ENCODE data around the gene GCG. TPM values are rescaled to one million over a fixed set of nuclear protein-coding genes. Genes with fewer than 3 reads are reported as not detected.

Gene GCG
- total RNA-seq, 1 experiment from 2014 or later: not detected

- POLR2A ChIA-PET: no interaction called here
- no peak overlapping the region for H3K27ac Mint-ChIP-seq (ENCODE audit: low read depth, unreplicated experiment)
- intact Hi-C loops (cut with micrococcal nuclease): no loop called here
- DNase-seq (ENCODE audit: unreplicated experiment): no peak
- no peak for TF ChIP-seq CTCF (IDR thresholded peaks at IDR 0.05; ENCODE audit: unreplicated experiment)
- H3K36me3 Mint-ChIP-seq (ENCODE audit: insufficient read depth, unreplicated experiment): peaks cover 4% of the 10 kb centered on the region
- BruUV-seq (replicated peaks): no TSS peak
- no peaks in the 10 kb centered on the region for H3K4me1 Mint-ChIP-seq (ENCODE audit: insufficient read depth, unreplicated experiment)
- CTCF ChIA-PET: interaction anchor here (0.9 to 1.5 kb wide), 7 partner anchors 10 to 135 kb away, joined by 3 to 5 read pairs (median 3); partner anchors contain the start of gene GCG
- H3K9me3 Mint-ChIP-seq (ENCODE audit: unreplicated experiment): no peaks in the 10 kb centered on the region
- no peak overlapping the region for H3K4me3 Mint-ChIP-seq (ENCODE audit: unreplicated experiment)
- H3K27me3 Mint-ChIP-seq (ENCODE audit: insufficient read depth, unreplicated experiment): no peaks in the 10 kb centered on the region
Measured at GRCh38 chr2:162166174-162166573, 14.1 kb upstream of the GCG start.

- TF ChIP-seq CTCF (IDR thresholded peaks at IDR 0.05; ENCODE audit: unreplicated experiment): no peak
- H3K9me3 Mint-ChIP-seq (ENCODE audit: unreplicated experiment): no peaks in the 10 kb centered on the region
- intact Hi-C loops (cut with micrococcal nuclease): no loop called here
- ChIA-PET CTCF (interaction anchor here (1.1 kb wide), 1 partner anchor 9 kb away, joined by 4 read pairs; no protein-coding TSS in a partner anchor), POLR2A (interaction anchor here (0.6 kb wide), 1 partner anchor 16 kb away, joined by 3 read pairs; no protein-coding TSS in a partner anchor)
- no peaks in the 10 kb centered on the region for H3K27me3 Mint-ChIP-seq (ENCODE audit: insufficient read depth, unreplicated experiment)
- no peak overlapping the region for H3K27ac Mint-ChIP-seq (ENCODE audit: low read depth, unreplicated experiment)
- H3K4me3 Mint-ChIP-seq (ENCODE audit: unreplicated experiment): no peak overlapping the region
- BruUV-seq (replicated peaks): no TSS peak
- H3K36me3 Mint-ChIP-seq (ENCODE audit: insufficient read depth, unreplicated experiment): peaks cover 4% of the 10 kb centered on the region
- H3K4me1 Mint-ChIP-seq (ENCODE audit: insufficient read depth, unreplicated experiment): no peaks in the 10 kb centered on the region
- peak; percentile 6 for DNase-seq (ENCODE audit: unreplicated experiment)
Measured at GRCh38 chr2:162164802-162165201, 12.8 kb upstream of the GCG start.

- intact Hi-C loops (cut with micrococcal nuclease): no loop called here
- H3K9me3 Mint-ChIP-seq (ENCODE audit: unreplicated experiment): no peaks in the 10 kb centered on the region
- no peak for DNase-seq (ENCODE audit: unreplicated experiment)
- no peak for TF ChIP-seq CTCF (IDR thresholded peaks at IDR 0.05; ENCODE audit: unreplicated experiment)
- H3K27ac Mint-ChIP-seq (ENCODE audit: low read depth, unreplicated experiment): no peak overlapping the region
- H3K4me3 Mint-ChIP-seq (ENCODE audit: unreplicated experiment): no peak overlapping the region
- BruUV-seq (replicated peaks): no TSS peak
- H3K4me1 Mint-ChIP-seq (ENCODE audit: insufficient read depth, unreplicated experiment): no peaks in the 10 kb centered on the region
- no peaks in the 10 kb centered on the region for H3K27me3 Mint-ChIP-seq (ENCODE audit: insufficient read depth, unreplicated experiment)
- H3K36me3 Mint-ChIP-seq (ENCODE audit: insufficient read depth, unreplicated experiment): no peaks in the 10 kb centered on the region
- ChIA-PET POLR2A (interaction anchor here (0.6 kb wide), 1 partner anchor 144 kb away, joined by 3 read pairs; no protein-coding TSS in a partner anchor), CTCF (interaction anchor here (2.2 kb wide), 1 partner anchor 139 kb away, joined by 12 read pairs; no protein-coding TSS in a partner anchor)
Measured at GRCh38 chr2:162159446-162159845, 7.4 kb upstream of the GCG start.

- TF ChIP-seq CTCF (IDR thresholded peaks at IDR 0.05; ENCODE audit: unreplicated experiment): no peak
- CTCF ChIA-PET: interaction anchor here (0.5 to 14.4 kb wide), 15 partner anchors 9 to 772 kb away, joined by 3 to 253 read pairs (median 4); no protein-coding TSS in a partner anchor
- intact Hi-C loops (cut with micrococcal nuclease): no loop called here
- Mint-ChIP-seq H3K27me3 (ENCODE audit: insufficient read depth, unreplicated experiment) (peaks cover 22% of the 10 kb centered on the region), H3K36me3 (ENCODE audit: insufficient read depth, unreplicated experiment) (no peaks in the 10 kb centered on the region), H3K4me3 (ENCODE audit: unreplicated experiment) (no peak overlapping the region), H3K4me1 (ENCODE audit: insufficient read depth, unreplicated experiment) (peaks cover 7% of the 10 kb centered on the region), H3K9me3 (ENCODE audit: unreplicated experiment) (no peaks in the 10 kb centered on the region), H3K27ac (ENCODE audit: low read depth, unreplicated experiment) (no peak overlapping the region)
- BruUV-seq (replicated peaks): no TSS peak
- no peak for DNase-seq (ENCODE audit: unreplicated experiment)
- POLR2A ChIA-PET: no interaction called here
Measured at GRCh38 chr2:162156149-162156548, 4.1 kb upstream of the GCG start.

Data from MCF 10A (cell line).